Keratinocyte (primary cell): Measurements from ENCODE around the gene IL7R. TPM values are rescaled to one million over a fixed set of nuclear protein-coding genes. Genes with fewer than 3 reads are reported as not detected.

Source experiments
- DNase-seq: peaks from one replicate; pipeline ENCODE4 v3.0.0-alpha.2; 2011; ENCODE audit warnings: low read depth, missing footprints, low spot score
- FAIRE-seq: peaks from 2 replicates; lab custom pipeline; 2011; peaks lifted over from hg19 to GRCh38; lab: Jason Lieb, UNC
- H2AFZ ChIP-seq: 2 replicates; pipeline ENCODE4 v1.6.0; 2012; ENCODE audit warnings: low read length, control low read depth, inconsistent platforms; ENCODE audit not compliant: control insufficient read depth
- H3K27ac ChIP-seq: 2 replicates; pipeline ENCODE4 v1.5.1; 2011; ENCODE audit warnings: low read length; ENCODE audit not compliant: control insufficient read depth, insufficient read depth
- H3K27me3 ChIP-seq: 3 replicates; pipeline ENCODE4 v1.6.0; 2011; ENCODE audit warnings: low read length; ENCODE audit not compliant: control insufficient read depth, insufficient read depth; ENCODE audit errors: extremely low read depth
- H3K36me3 ChIP-seq, 2 experiments: 2 replicates in 1 of 2; 3 replicates in 1 of 2; pipeline ENCODE4 v1.5.1; 2011; ENCODE audit warnings: low read length in 2 of 2, mild to moderate bottlenecking in 1 of 2; ENCODE audit not compliant: control insufficient read depth in 2 of 2, insufficient read depth in 2 of 2; ENCODE audit errors: extremely low read depth in 1 of 2
- H3K4me1 ChIP-seq: 3 replicates; pipeline ENCODE4 v1.5.1; 2011; ENCODE audit warnings: low read length; ENCODE audit not compliant: control insufficient read depth, insufficient read depth; ENCODE audit errors: extremely low read depth
- H3K4me2 ChIP-seq: 3 replicates; pipeline ENCODE4 v1.6.0; 2011; ENCODE audit warnings: low read depth, low read length; ENCODE audit not compliant: control insufficient read depth, insufficient read depth; ENCODE audit errors: extremely low read depth
- H3K4me3 ChIP-seq, 3 experiments: fragments of 200-600 bp in 1 of 3; sonication (generic) in 1 of 3; 2 replicates in 2 of 3; 3 replicates in 1 of 3; pipeline ENCODE4 v1.5.1; 2011 to 2016; ENCODE audit warnings: low read length in 3 of 3, mild to moderate bottlenecking in 3 of 3, control low read depth in 2 of 3, inconsistent platforms in 1 of 3, low read depth in 1 of 3, mixed read lengths in 1 of 3, mixed run types in 1 of 3, moderate library complexity in 1 of 3; ENCODE audit not compliant: control insufficient read depth in 2 of 3, insufficient read depth in 2 of 3; ENCODE audit errors: extremely low read depth in 1 of 3
- H3K79me2 ChIP-seq: 2 replicates; pipeline ENCODE4 v1.6.0; 2012; ENCODE audit warnings: low read length; ENCODE audit not compliant: control insufficient read depth, insufficient read depth
- H3K9ac ChIP-seq: 3 replicates; pipeline ENCODE4 v1.6.0; 2011; ENCODE audit warnings: low read length; ENCODE audit not compliant: control insufficient read depth, insufficient read depth; ENCODE audit errors: extremely low read depth
- H3K9me1 ChIP-seq: 3 replicates; pipeline ENCODE4 v1.6.0; 2011; ENCODE audit warnings: low read length; ENCODE audit not compliant: control insufficient read depth, insufficient read depth; ENCODE audit errors: extremely low read depth
- H3K9me3 ChIP-seq: 2 replicates; pipeline ENCODE4 v1.5.1; 2012; ENCODE audit warnings: low read depth, low read length; ENCODE audit not compliant: control insufficient read depth
- H4K20me1 ChIP-seq: 3 replicates; pipeline ENCODE4 v1.6.0; 2011; ENCODE audit warnings: low read length; ENCODE audit not compliant: control insufficient read depth, insufficient read depth; ENCODE audit errors: extremely low read depth
- EZH2 ChIP-seq: IDR thresholded peaks from one replicate; pipeline ENCODE4 v1.6.1; 2012; ENCODE audit warnings: inconsistent platforms, mild to moderate bottlenecking, low read length, moderate library complexity
- dilution Hi-C: fragments of 300-500 bp; cut with MboI; formaldehyde crosslinking; loops from one replicate; pipeline ENCODE4 v1.7.0; 2020; ENCODE audit warnings: low sequenced_read_pairs; ENCODE audit not compliant: extremely low pct_ligation_motif_present
- polyA plus RNA-seq, 5 experiments: library from polyadenylated mRNA; depleted of rRNA in 3 of 5; stranded (reverse) in 3 of 5; stranded (forward) in 1 of 5; unstranded in 1 of 5; fragments of >200 nt; gene quantifications; 1 replicate in 1 of 5; 2 replicates in 3 of 5; 3 replicates in 1 of 5; pipeline versions ENCODE4 v1.2.1 to v1.2.3, GENCODE V29; 2011 to 2012; ENCODE audit warnings: missing spikeins in 2 of 5, low read depth in 1 of 5, low replicate concordance in 1 of 5
- TF ChIP-seq, protein P1 (sequence below), 3 experiments: IDR thresholded peaks in 1 of 3; conservative IDR thresholded peaks in 1 of 3; optimal IDR thresholded peaks in 1 of 3; 2 replicates in 2 of 3; 3 replicates in 1 of 3; pipeline versions ENCODE3 to v1.5.1; 2011; ENCODE audit warnings: low read length in 3 of 3, mild to moderate bottlenecking in 3 of 3, moderate library complexity in 2 of 3, control low read depth in 1 of 3, inconsistent platforms in 1 of 3; ENCODE audit not compliant: insufficient read depth in 2 of 3; ENCODE audit errors: extremely low read depth in 1 of 3

Gene IL7R
- polyA plus RNA-seq, 1 donor (not counting 4 experiments of a cell fraction or from before 2014, with no cell fraction given) = 4.7 TPM

DNA sequence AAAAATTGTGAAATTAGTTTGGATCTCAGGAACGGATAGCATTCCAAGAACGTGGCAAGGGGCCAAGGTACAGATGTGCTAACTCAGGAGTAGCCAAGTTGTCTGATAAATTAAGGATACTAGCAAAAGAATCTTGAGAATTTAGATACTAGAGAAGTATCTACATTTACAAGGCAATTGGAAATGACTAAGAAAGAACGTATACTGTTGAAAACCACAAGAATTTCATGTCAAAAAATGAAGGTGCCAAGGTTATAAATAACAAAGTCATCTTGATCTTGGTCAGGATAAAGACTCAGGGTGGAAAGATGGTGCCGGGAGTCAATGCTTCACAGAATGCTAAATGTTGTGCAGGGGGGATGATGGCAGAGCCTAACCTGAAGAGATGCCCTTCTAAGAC, 62.5 kb downstream of the IL7R start:
- Histone ChIP-seq H3K9ac (no peak overlapping the region), H3K9me1 (no peaks in the 10 kb centered on the region), H3K4me2 (no peak overlapping the region), H3K36me3 (no peaks in the 10 kb centered on the region), H3K9me3 (peaks cover 4% of the 10 kb centered on the region), H3K4me1 (no peaks in the 10 kb centered on the region), H2AFZ (no peak overlapping the region), H3K79me2 (no peaks in the 10 kb centered on the region), H3K4me3 (no peak overlapping the region), H3K27ac (no peak overlapping the region), H4K20me1 (no peaks in the 10 kb centered on the region), H3K27me3 (no peaks in the 10 kb centered on the region)
- TF ChIP-seq, protein P1, sequence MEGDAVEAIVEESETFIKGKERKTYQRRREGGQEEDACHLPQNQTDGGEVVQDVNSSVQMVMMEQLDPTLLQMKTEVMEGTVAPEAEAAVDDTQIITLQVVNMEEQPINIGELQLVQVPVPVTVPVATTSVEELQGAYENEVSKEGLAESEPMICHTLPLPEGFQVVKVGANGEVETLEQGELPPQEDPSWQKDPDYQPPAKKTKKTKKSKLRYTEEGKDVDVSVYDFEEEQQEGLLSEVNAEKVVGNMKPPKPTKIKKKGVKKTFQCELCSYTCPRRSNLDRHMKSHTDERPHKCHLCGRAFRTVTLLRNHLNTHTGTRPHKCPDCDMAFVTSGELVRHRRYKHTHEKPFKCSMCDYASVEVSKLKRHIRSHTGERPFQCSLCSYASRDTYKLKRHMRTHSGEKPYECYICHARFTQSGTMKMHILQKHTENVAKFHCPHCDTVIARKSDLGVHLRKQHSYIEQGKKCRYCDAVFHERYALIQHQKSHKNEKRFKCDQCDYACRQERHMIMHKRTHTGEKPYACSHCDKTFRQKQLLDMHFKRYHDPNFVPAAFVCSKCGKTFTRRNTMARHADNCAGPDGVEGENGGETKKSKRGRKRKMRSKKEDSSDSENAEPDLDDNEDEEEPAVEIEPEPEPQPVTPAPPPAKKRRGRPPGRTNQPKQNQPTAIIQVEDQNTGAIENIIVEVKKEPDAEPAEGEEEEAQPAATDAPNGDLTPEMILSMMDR (optimal IDR thresholded peaks at IDR 0.05 in 1 of 3, IDR thresholded peaks at IDR 0.05 in 1 of 3, conservative IDR thresholded peaks at IDR 0.05 in 1 of 3; ENCODE audit: extremely low read depth in 1 of 3, insufficient read depth in 2 of 3, low read length in 3 of 3) = no peak
- no peak for TF ChIP-seq EZH2
- FAIRE-seq (peak; percentile 20), DNase-seq (peak; percentile 38)
- dilution Hi-C loops = no loop called here

DNA sequence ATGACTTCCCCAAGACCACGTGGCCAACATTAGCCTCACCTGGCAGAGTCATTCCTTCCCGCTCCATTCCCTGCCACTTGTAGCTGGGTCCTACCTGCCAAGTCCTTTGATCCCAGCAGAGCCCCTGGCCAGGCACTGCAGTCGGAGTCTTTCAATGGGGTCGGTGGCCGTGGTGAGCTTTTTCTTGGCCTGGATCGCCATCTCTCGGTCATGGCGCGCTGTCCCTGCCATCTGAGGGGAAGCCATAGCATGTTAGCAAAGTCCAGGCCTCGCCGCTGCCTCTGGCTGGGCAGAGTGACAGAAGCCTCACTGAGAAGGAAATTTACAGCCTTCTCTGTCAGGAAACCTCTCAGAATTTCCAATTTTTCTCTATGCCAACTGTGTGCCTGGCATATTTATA, 64.2 kb downstream of the IL7R start:
- H4K20me1 ChIP-seq = no peaks in the 10 kb centered on the region
- FAIRE-seq = no peak
- no peaks in the 10 kb centered on the region for H3K9me1 ChIP-seq
- no peaks in the 10 kb centered on the region for H3K36me3 ChIP-seq
- H2AFZ ChIP-seq = no peak overlapping the region
- DNase-seq = no peak
- no peaks in the 10 kb centered on the region for H3K79me2 ChIP-seq
- H3K9ac ChIP-seq = no peak overlapping the region
- dilution Hi-C loops = no loop called here
- no peak for TF ChIP-seq EZH2
- TF ChIP-seq, protein P1 (optimal IDR thresholded peaks at IDR 0.05 in 1 of 3, IDR thresholded peaks at IDR 0.05 in 1 of 3, conservative IDR thresholded peaks at IDR 0.05 in 1 of 3; ENCODE audit: extremely low read depth in 1 of 3, insufficient read depth in 2 of 3, low read length in 3 of 3) = peak in 1 of 3 experiments; percentile 5
- H3K4me2 ChIP-seq = no peak overlapping the region
- H3K27me3 ChIP-seq = peaks cover 5% of the 10 kb centered on the region
- H3K9me3 ChIP-seq = peaks cover 4% of the 10 kb centered on the region
- H3K27ac ChIP-seq = no peak overlapping the region
- peaks cover 10% of the 10 kb centered on the region for H3K4me1 ChIP-seq
- H3K4me3 ChIP-seq = no peak overlapping the region
